HG03135 (cell line): Measurements from ENCODE around the gene BUD31.
A peak's percentile ranks its signal among the peaks of the same experiment; 100 is the strongest.
"Not testable (repeated sequence)": the region's sequence is repeated elsewhere in the genome, so short reads cannot be mapped to it uniquely, and the experiment has no call there.

Source experiments
- ATAC-seq: cut with Tn5 transposase; IDR thresholded peaks from one replicate; pipeline ENCODE4 v1.9.1; 2021; ENCODE audit warnings: mild to moderate bottlenecking, moderate library complexity; ENCODE audit not compliant: unreplicated experiment

The BUD31 gene

GRCh38 chr7:99397297-99397983, 11.3 kb upstream of the BUD31 start:
- ATAC-seq: no peak

- no peak for ATAC-seq
These were observed 9.8 kb upstream of the BUD31 start for GRCh38 chr7:99398891-99399445.

- ATAC-seq: no peak
These were observed 9.2 kb upstream of the BUD31 start for GRCh38 chr7:99399597-99399996.

GRCh38 chr7:99402854-99403253, 5.9 kb upstream of the BUD31 start:
- no peak for ATAC-seq

- ATAC-seq: no peak
These were observed 5.0 kb upstream of the BUD31 start for GRCh38 chr7:99403764-99404163.

- ATAC-seq: no peak
These were observed 4.4 kb upstream of the BUD31 start for GRCh38 chr7:99404235-99404976.

GRCh38 chr7:99404977-99405320, 3.8 kb upstream of the BUD31 start:
- ATAC-seq: no peak

GRCh38 chr7:99406557-99406956, 2.2 kb upstream of the BUD31 start:
- ATAC-seq: no peak

- ATAC-seq: no peak
These were observed 844 bp upstream of the BUD31 start for GRCh38 chr7:99407872-99408378.

GRCh38 chr7:99409192-99409572, 413 bp downstream of the BUD31 start:
- ATAC-seq: peak; percentile 9

- ATAC-seq: no peak
These were observed 1.0 kb downstream of the BUD31 start for GRCh38 chr7:99409806-99410205.

GRCh38 chr7:99410635-99411034, 1.9 kb downstream of the BUD31 start:
- no peak for ATAC-seq

- ATAC-seq: not testable (repeated sequence)
These were observed 6.9 kb downstream of the BUD31 start for GRCh38 chr7:99415513-99416127.

GRCh38 chr7:99418260-99418659, 9.5 kb downstream of the BUD31 start:
- ATAC-seq: no peak

GRCh38 chr7:99419323-99420021, 10.7 kb downstream of the BUD31 start:
- no peak for ATAC-seq

GRCh38 chr7:99420213-99420612, 11.4 kb downstream of the BUD31 start:
- ATAC-seq: no peak

- no peak for ATAC-seq
These were observed 12.2 kb downstream of the BUD31 start for GRCh38 chr7:99420986-99421385.

GRCh38 chr7:99422186-99422585, 13.4 kb downstream of the BUD31 start:
- no peak for ATAC-seq

GRCh38 chr7:99422625-99423024, 13.9 kb downstream of the BUD31 start:
- no peak for ATAC-seq

- ATAC-seq: no peak
These were observed 16.4 kb downstream of the BUD31 start for GRCh38 chr7:99424932-99425730.
